CD4-positive, alpha-beta memory T cell (primary cell): ENCODE data around the gene HDAC10. TPM values are rescaled to one million over a fixed set of nuclear protein-coding genes. Genes with fewer than 3 reads are reported as not detected.
A peak's percentile ranks its signal among the peaks of the same experiment; 100 is the strongest.

Source experiments
- CTCF ChIA-PET: fragments of 350-600 bp; sonication (Branson Sonifier 250); formaldehyde crosslinking; loops from one replicate; lab custom pipeline; 2021; ENCODE audit warnings: inconsistent platforms; ENCODE audit not compliant: partially characterized antibody; lab: Charles Lee
- POLR2A ChIA-PET: fragments of 350-600 bp; sonication (Branson Sonifier 250); formaldehyde crosslinking; loops from one replicate; lab custom pipeline; 2021; ENCODE audit not compliant: partially characterized antibody; lab: Charles Lee
- DNase-seq, 5 donors: peaks; one replicate each; pipeline versions ENCODE4 v3.0.0 to v3.0.0-alpha.2; 2020 to 2022; ENCODE audit warnings: mixed read lengths in 1 of 5
- H3K27ac ChIP-seq: one replicate; pipeline ENCODE4 v1.7.0; 2013; ENCODE audit warnings: low read depth, low read length
- H3K27me3 ChIP-seq: 2 replicates; pipeline ENCODE4 v1.7.0; 2013; ENCODE audit warnings: mild to moderate bottlenecking, low read length, moderate library complexity; ENCODE audit not compliant: insufficient read depth
- H3K36me3 ChIP-seq: 2 replicates; pipeline ENCODE4 v1.7.0; 2013; ENCODE audit warnings: mild to moderate bottlenecking, low read length, moderate library complexity; ENCODE audit not compliant: insufficient read depth
- H3K4me1 ChIP-seq: 2 replicates; pipeline ENCODE4 v1.7.0; 2013; ENCODE audit warnings: mild to moderate bottlenecking, low read length, moderate library complexity; ENCODE audit not compliant: insufficient read depth
- H3K4me3 ChIP-seq, 2 donors: one replicate each; pipeline ENCODE4 v1.7.0; 2013; ENCODE audit warnings: low read length in 2 of 2, mild to moderate bottlenecking in 1 of 2
- H3K9me3 ChIP-seq, 2 donors: one replicate each; pipeline ENCODE4 v1.7.0; 2013; ENCODE audit warnings: low read length in 2 of 2, control low read depth in 1 of 2; ENCODE audit not compliant: control insufficient read depth in 1 of 2
- H3K27ac Mint-ChIP-seq, 7 donors: one replicate each; pipeline ENCODE4 v1.8.0; 2020 to 2021; ENCODE audit warnings: mixed read lengths in 7 of 7, mild to moderate bottlenecking in 6 of 7, inconsistent platforms in 3 of 7, moderate library complexity in 3 of 7
- H3K27me3 Mint-ChIP-seq, 2 donors: one replicate each; pipeline ENCODE4 v1.8.0; 2020 to 2021; ENCODE audit warnings: mixed read lengths in 2 of 2
- H3K36me3 Mint-ChIP-seq, 2 donors: one replicate each; pipeline ENCODE4 v1.8.0; 2020 to 2021; ENCODE audit warnings: mixed read lengths in 2 of 2, inconsistent platforms in 1 of 2, mild to moderate bottlenecking in 1 of 2
- H3K4me1 Mint-ChIP-seq, 4 donors: one replicate each; pipeline ENCODE4 v1.8.0; 2020 to 2021; ENCODE audit warnings: mixed read lengths in 4 of 4, mild to moderate bottlenecking in 1 of 4
- H3K4me3 Mint-ChIP-seq, 8 donors: one replicate each; pipeline ENCODE4 v1.8.0; 2020 to 2021; ENCODE audit warnings: mixed read lengths in 8 of 8, mild to moderate bottlenecking in 7 of 8, moderate library complexity in 6 of 8, inconsistent platforms in 3 of 8
- H3K9me3 Mint-ChIP-seq, 8 donors: one replicate each; pipeline ENCODE4 v1.8.0; 2020 to 2021; ENCODE audit warnings: mixed read lengths in 8 of 8, mild to moderate bottlenecking in 5 of 8, inconsistent platforms in 3 of 8, moderate library complexity in 1 of 8
- intact Hi-C: fragments of 100-400 bp; cut with micrococcal nuclease; formaldehyde crosslinking; loops from one replicate; pipeline ENCODE4 v1.15.1; 2023
- polyA plus RNA-seq, 2 donors: library from polyadenylated mRNA; unstranded; fragments of 300-500 nt; fragmentation: Illumina TruSeq; gene quantifications; one replicate each; pipeline ENCODE4 v1.2.3, GENCODE V29; 2021
- total RNA-seq, 2 experiments: library from RNA; stranded (reverse); gene quantifications; one replicate each; pipeline ENCODE4 v1.2.3, GENCODE V29; 2021

The HDAC10 gene
- total and polyA plus RNA-seq, 4 experiments from 2014 or later, result 3.8 to 151 (median 73.7) TPM

- no peak overlapping the region for H3K27ac ChIP-seq
- peaks cover 57% of the 10 kb centered on the region for H3K4me1 ChIP-seq
- POLR2A ChIA-PET, result interaction anchor here (1.1 kb wide), 2 partner anchors 21 to 94 kb away, joined by 3 read pairs; no protein-coding TSS in a partner anchor
- Mint-ChIP-seq H3K27ac (peak overlapping the region in 5 of 7 donors; percentile 87 to 95 (median 90)), H3K4me1 (peaks cover 12 to 46% (median 28%) of the 10 kb centered on the region in 4 donors), H3K36me3 (peaks cover 7 to 18% of the 10 kb centered on the region in 2 donors), H3K4me3 (peak overlapping the region in 5 of 8 donors; percentile 17 to 89 (median 46)), H3K27me3 (no peaks in the 10 kb centered on the region), H3K9me3 (no peaks in the 10 kb centered on the region)
- H3K36me3 ChIP-seq, result peaks cover 19% of the 10 kb centered on the region
- DNase-seq, result no peak
- CTCF ChIA-PET, result no interaction called here
- no peaks in the 10 kb centered on the region for H3K9me3 ChIP-seq
- no peaks in the 10 kb centered on the region for H3K27me3 ChIP-seq
- intact Hi-C loops, result no loop called here
- no peak overlapping the region for H3K4me3 ChIP-seq
Measured at GRCh38 chr22:50248196-50249081, 2.6 kb downstream of the HDAC10 start.

GRCh38 chr22:50247748-50248147 lies 3.3 kb downstream of the HDAC10 start:
- Mint-ChIP-seq H3K4me3 (peak overlapping the region in 7 of 8 donors; percentile 6 to 89 (median 66)), H3K27me3 (no peaks in the 10 kb centered on the region), H3K36me3 (peaks cover 7 to 18% of the 10 kb centered on the region in 2 donors), H3K27ac (peak overlapping the region in 6 of 7 donors; percentile 87 to 95 (median 90)), H3K4me1 (peaks cover 12 to 51% (median 30%) of the 10 kb centered on the region in 4 donors), H3K9me3 (no peaks in the 10 kb centered on the region)
- no peak overlapping the region for H3K4me3 ChIP-seq
- H3K27ac ChIP-seq, result peak overlapping the region; percentile 48
- H3K4me1 ChIP-seq, result peaks cover 64% of the 10 kb centered on the region
- CTCF ChIA-PET, result interaction anchor here (1.0 kb wide), 1 partner anchor 373 kb away, joined by 4 read pairs; no protein-coding TSS in a partner anchor
- intact Hi-C loops, result no loop called here
- no peaks in the 10 kb centered on the region for H3K27me3 ChIP-seq
- peak in 4 of 5 donors; percentile 66 to 81 (median 72) for DNase-seq
- no peaks in the 10 kb centered on the region for H3K9me3 ChIP-seq
- peaks cover 19% of the 10 kb centered on the region for H3K36me3 ChIP-seq
- POLR2A ChIA-PET, result interaction anchor here (1.1 kb wide), 2 partner anchors 22 to 94 kb away, joined by 3 read pairs; no protein-coding TSS in a partner anchor

- H3K27me3 ChIP-seq, result no peaks in the 10 kb centered on the region
- CTCF ChIA-PET, result interaction anchor here (1.0 kb wide), 1 partner anchor 374 kb away, joined by 4 read pairs; no protein-coding TSS in a partner anchor
- Mint-ChIP-seq H3K27ac (peak overlapping the region in 6 of 7 donors; percentile 30 to 93 (median 67)), H3K36me3 (peaks cover 7 to 18% of the 10 kb centered on the region in 2 donors), H3K27me3 (no peaks in the 10 kb centered on the region), H3K4me3 (peak overlapping the region; percentile 25 to 89 (median 47)), H3K4me1 (peaks cover 18 to 59% (median 37%) of the 10 kb centered on the region in 4 donors), H3K9me3 (no peaks in the 10 kb centered on the region)
- H3K4me3 ChIP-seq, result no peak overlapping the region
- H3K9me3 ChIP-seq, result no peaks in the 10 kb centered on the region
- peaks cover 19% of the 10 kb centered on the region for H3K36me3 ChIP-seq
- H3K27ac ChIP-seq, result peak overlapping the region; percentile 98
- intact Hi-C loops, result no loop called here
- POLR2A ChIA-PET, result interaction anchor here (0.8 to 5.9 kb wide), 10 partner anchors 21 to 374 kb away, joined by 3 to 32 read pairs (median 3); partner anchors contain the start of genes CHKB, SCO2 and TYMP
- peaks cover 74% of the 10 kb centered on the region for H3K4me1 ChIP-seq
- DNase-seq, result no peak
Measured at GRCh38 chr22:50246242-50247175, 4.6 kb downstream of the HDAC10 start.

GRCh38 chr22:50245214-50246072 lies 5.6 kb downstream of the HDAC10 start:
- H3K36me3 Mint-ChIP-seq, result peaks cover 10 to 21% of the 10 kb centered on the region in 2 donors
- H3K27ac ChIP-seq, result peak overlapping the region; percentile 98
- H3K27ac Mint-ChIP-seq, result peak overlapping the region; percentile 90 to 100 (median 99)
- H3K4me1 Mint-ChIP-seq, result peaks cover 24 to 66% (median 41%) of the 10 kb centered on the region in 4 donors
- CTCF ChIA-PET, result interaction anchor here (0.7 to 3.8 kb wide), 2 partner anchors 96 to 280 kb away, joined by 4 to 14 read pairs; partner anchors contain the start of gene SCO2
- H3K36me3 ChIP-seq, result peaks cover 19% of the 10 kb centered on the region
- H3K27me3 Mint-ChIP-seq, result no peaks in the 10 kb centered on the region
- POLR2A ChIA-PET, result interaction anchor here (0.8 to 5.9 kb wide), 12 partner anchors 22 to 375 kb away, joined by 3 to 32 read pairs (median 6); partner anchors contain the start of genes CHKB, LMF2, NCAPH2 and SCO2
- no peaks in the 10 kb centered on the region for H3K9me3 Mint-ChIP-seq
- intact Hi-C loops, result loop anchor here (2.0 kb wide), 2 partner anchors 25 to 55 kb away; partner anchors contain the start of gene MAPK11
- peaks cover 78% of the 10 kb centered on the region for H3K4me1 ChIP-seq
- DNase-seq, result no peak
- peak overlapping the region; percentile 37 to 99 for H3K4me3 ChIP-seq
- H3K4me3 Mint-ChIP-seq, result peak overlapping the region; percentile 95 to 100 (median 98)
- no peaks in the 10 kb centered on the region for H3K27me3 ChIP-seq
- H3K9me3 ChIP-seq, result no peaks in the 10 kb centered on the region

GRCh38 chr22:50244420-50245213 lies 6.4 kb downstream of the HDAC10 start, which contains the start of gene TUBGCP6:
Gene TUBGCP6 (minus strand): TSS chr22:50245023. CDS start chr22:50244459, 564 bp downstream.
- Mint-ChIP-seq H3K4me3 (peak within 1 kb of the TSS; percentile 95 to 100 (median 98)), H3K36me3 (peaks cover 10 to 28% of the 10 kb centered on the region in 2 donors), H3K27ac (peak within 1 kb of the TSS; percentile 90 to 100 (median 99)), H3K27me3 (no peaks in the 10 kb centered on the region), H3K9me3 (no peaks in the 10 kb centered on the region), H3K4me1 (peaks cover 23 to 64% (median 37%) of the 10 kb centered on the region in 4 donors)
- H3K36me3 ChIP-seq, result peaks cover 27% of the 10 kb centered on the region
- ChIA-PET CTCF (interaction anchor here (0.6 to 3.8 kb wide), 6 partner anchors 8 to 376 kb away, joined by 3 to 14 read pairs (median 6); no protein-coding TSS in a partner anchor), POLR2A (interaction anchor here (0.5 to 5.9 kb wide), 19 partner anchors 13 to 383 kb away, joined by 3 to 32 read pairs (median 6); partner anchors contain the start of genes ARSA, DENND6B, LMF2 and MAPK11)
- H3K27ac ChIP-seq, result peak within 1 kb of the TSS; percentile 98
- H3K9me3 ChIP-seq, result no peaks in the 10 kb centered on the region
- H3K27me3 ChIP-seq, result no peaks in the 10 kb centered on the region
- intact Hi-C loops, result loop anchor here (1.0 to 5.0 kb wide), 5 partner anchors 26 to 319 kb away; partner anchors contain the start of genes MAPK11, SCO2 and SELENOO
- peak within 1 kb of the TSS; percentile 37 to 99 for H3K4me3 ChIP-seq
- peaks cover 69% of the 10 kb centered on the region for H3K4me1 ChIP-seq
- peak; percentile 89 to 93 (median 91) for DNase-seq
